ENCODE results near the gene CCDC39.

Gene CCDC39

GRCh38 chr3:180679178-180680096 lies at the start of gene CCDC39:
Gene CCDC39 (minus strand): TSS chr3:180679489. CDS start chr3:180679380, 109 bp downstream.
- intact Hi-C loops (cut with DNase I) = no loop called here
- DNase-seq = peak; percentile 55 to 95 (median 70)

- DNase-seq = no peak
Observed at GRCh38 chr3:180720012-180720411, 40.7 kb upstream of the CCDC39 start.

GRCh38 chr3:180707896-180708295 lies 28.6 kb upstream of the CCDC39 start:
- no peak for DNase-seq
- intact Hi-C loops (cut with DNase I) = no loop called here

More at GRCh38 chr3:180720012-180720411, 40.7 kb upstream of the CCDC39 start:
- intact Hi-C loops (cut with DNase I) = no loop called here

GRCh38 chr3:180705619-180706018 lies 26.3 kb upstream of the CCDC39 start:
- intact Hi-C loops (cut with DNase I) = no loop called here
- DNase-seq = no peak

GRCh38 chr3:180704532-180704931 lies 25.2 kb upstream of the CCDC39 start:
- DNase-seq = no peak
- intact Hi-C loops (cut with DNase I) = no loop called here

- intact Hi-C loops (cut with DNase I) = no loop called here
- DNase-seq = no peak
Observed at GRCh38 chr3:180700941-180701340, 21.7 kb upstream of the CCDC39 start.

GRCh38 chr3:180698760-180699270 lies 19.5 kb upstream of the CCDC39 start:
- intact Hi-C loops (cut with DNase I) = no loop called here
- no peak for DNase-seq

- DNase-seq = no peak
- intact Hi-C loops (cut with DNase I) = no loop called here
Observed at GRCh38 chr3:180694321-180694720, 15.0 kb upstream of the CCDC39 start.

GRCh38 chr3:180693656-180694055 lies 14.4 kb upstream of the CCDC39 start:
- no peak for DNase-seq
- intact Hi-C loops (cut with DNase I) = no loop called here

- intact Hi-C loops (cut with DNase I) = no loop called here
- no peak for DNase-seq
Observed at GRCh38 chr3:180690061-180690460, 10.8 kb upstream of the CCDC39 start.

- intact Hi-C loops (cut with DNase I) = no loop called here
- peak in 2 of 10 donors; percentile 16 to 33 for DNase-seq
Observed at GRCh38 chr3:180684807-180685206, 5.5 kb upstream of the CCDC39 start.

GRCh38 chr3:180683816-180684215 lies 4.5 kb upstream of the CCDC39 start:
- intact Hi-C loops (cut with DNase I) = no loop called here
- DNase-seq = no peak

- intact Hi-C loops (cut with DNase I) = no loop called here
- DNase-seq = peak in 5 of 10 donors; percentile 18 to 35 (median 20)
Observed at GRCh38 chr3:180680097-180680430, 775 bp upstream of the CCDC39 start.

GRCh38 chr3:180678231-180678630 lies 1.1 kb downstream of the CCDC39 start:
- no peak for DNase-seq
- intact Hi-C loops (cut with DNase I) = no loop called here

GRCh38 chr3:180661444-180661843 lies 17.8 kb downstream of the CCDC39 start:
- no peak for DNase-seq
- intact Hi-C loops (cut with DNase I) = no loop called here

- DNase-seq = no peak
- intact Hi-C loops (cut with DNase I) = no loop called here
Observed at GRCh38 chr3:180657094-180657493, 22.2 kb downstream of the CCDC39 start.

- intact Hi-C loops (cut with DNase I) = no loop called here
- DNase-seq = no peak
Observed at GRCh38 chr3:180656406-180656805, 22.9 kb downstream of the CCDC39 start.

GRCh38 chr3:180646187-180646790 lies 33.0 kb downstream of the CCDC39 start:
- intact Hi-C loops (cut with DNase I) = no loop called here
- no peak for DNase-seq

- intact Hi-C loops (cut with DNase I) = no loop called here
- DNase-seq = no peak
Observed at GRCh38 chr3:180640987-180641386, 38.3 kb downstream of the CCDC39 start.

GRCh38 chr3:180633722-180634121 lies 45.6 kb downstream of the CCDC39 start:
- no peak for DNase-seq
- intact Hi-C loops (cut with DNase I) = no loop called here

GRCh38 chr3:180631317-180631716 lies 48.0 kb downstream of the CCDC39 start:
- no peak for DNase-seq
- intact Hi-C loops (cut with DNase I) = no loop called here

GRCh38 chr3:180630371-180630770 lies 48.9 kb downstream of the CCDC39 start:
- intact Hi-C loops (cut with DNase I) = no loop called here
- DNase-seq = no peak

All from posterior cingulate gyrus (tissue), 11 donors.